Neural cell (in vitro differentiated cells): ENCODE results near the gene STK32B.

Experiments
- CTCF ChIP-seq: fragments of 450-650 bp; IDR thresholded peaks from 2 replicates; pipeline ENCODE4 v1.5.1; 2014; ENCODE audit warnings: antibody characterized with exemption, mild to moderate bottlenecking, moderate library complexity; ENCODE audit not compliant: poor library complexity, severe bottlenecking
- EP300 ChIP-seq: fragments of 450-650 bp; conservative IDR thresholded peaks from 2 replicates; pipeline ENCODE4 v1.6.1; 2014; ENCODE audit warnings: antibody characterized with exemption, mild to moderate bottlenecking, moderate library complexity; ENCODE audit not compliant: poor library complexity, severe bottlenecking
- EZH2 ChIP-seq: fragments of 200-600, 300-800 bp; shearing (Covaris generic), sonication (generic); IDR thresholded peaks from 2 replicates; pipeline ENCODE4 v1.6.1; 2014; ENCODE audit warnings: antibody characterized with exemption, low read length, borderline replicate concordance, mild to moderate bottlenecking; ENCODE audit not compliant: insufficient read depth, poor library complexity, severe bottlenecking
- SMC3 ChIP-seq: fragments of 450-650 bp; conservative IDR thresholded peaks from 2 replicates; pipeline ENCODE4 v1.6.1; 2014; ENCODE audit warnings: antibody characterized with exemption, mild to moderate bottlenecking, moderate library complexity; ENCODE audit not compliant: poor library complexity

DNA sequence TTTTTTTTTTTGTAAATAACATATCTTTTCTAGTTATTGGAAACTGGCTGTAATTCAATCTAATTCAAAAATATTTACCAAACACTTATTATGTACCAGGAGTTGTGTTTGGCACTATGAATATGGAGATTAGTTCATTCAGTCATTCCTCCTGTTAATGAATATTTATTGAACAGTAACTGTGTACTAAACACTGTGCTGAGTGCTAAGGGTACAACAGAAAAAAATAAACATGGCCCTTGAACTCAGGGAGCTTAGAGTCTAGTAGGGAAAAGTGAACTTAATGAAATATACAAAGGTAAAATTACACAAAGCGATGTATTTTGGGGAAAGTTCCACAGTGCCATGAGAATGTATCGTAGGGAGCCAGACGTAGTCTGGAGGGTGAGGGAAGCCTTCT is 87.1 kb downstream of the STK32B start:
- TF ChIP-seq CTCF (no peak), EP300 (no peak), SMC3 (no peak), EZH2 (no peak)
